ENCODE results near the gene VAMP2. TPM values are rescaled to one million over a fixed set of nuclear protein-coding genes. Genes with fewer than 3 reads are reported as not detected.

Gene VAMP2
- polyA plus RNA-seq, 1 donor from 2014 or later: 98.3 TPM

- Histone ChIP-seq H3K27ac (ENCODE audit: low read length) (no peak overlapping the region), H3F3A (ENCODE audit: insufficient read depth, low read length, poor library complexity, severe bottlenecking) (peaks cover 6% of the 10 kb centered on the region), H3K4me2 (ENCODE audit: low read length) (no peak overlapping the region), H3K4me3 (ENCODE audit: low read length) (no peak overlapping the region), H2AFZ (ENCODE audit: low read depth, low read length) (no peak overlapping the region), H3K9me2 (ENCODE audit: insufficient read depth, low read length) (no peaks in the 10 kb centered on the region), H3K79me2 (replicated peaks; ENCODE audit: insufficient read depth, low read length) (no peaks in the 10 kb centered on the region), H3K36me3 (ENCODE audit: insufficient read depth, low read length) (no peaks in the 10 kb centered on the region), H4K20me1 (ENCODE audit: insufficient read depth) (no peaks in the 10 kb centered on the region), H3K9me3 (ENCODE audit: low read length) (no peaks in the 10 kb centered on the region), H3K9ac (ENCODE audit: low read length) (no peak overlapping the region), H3K27me3 (ENCODE audit: insufficient read depth, low read depth, low read length) (no peaks in the 10 kb centered on the region)
- TF ChIP-seq CTCF (IDR thresholded peaks at IDR 0.05; ENCODE audit: poor library complexity, severe bottlenecking): no peak
- TF ChIP-seq POLR2AphosphoS5 (IDR thresholded peaks at IDR 0.05): no peak
- TF ChIP-seq MXI1 (conservative IDR thresholded peaks at IDR 0.05; ENCODE audit: poor library complexity, severe bottlenecking): no peak
- TF ChIP-seq TAF1 (IDR thresholded peaks at IDR 0.05; ENCODE audit: low read depth): no peak
- no peak for TF ChIP-seq REST (IDR thresholded peaks at IDR 0.05; ENCODE audit: borderline replicate concordance)
- TF ChIP-seq SMC3 (conservative IDR thresholded peaks at IDR 0.05; ENCODE audit: poor library complexity): no peak
- no peak for TF ChIP-seq EP300 (conservative IDR thresholded peaks at IDR 0.05; ENCODE audit: poor library complexity, severe bottlenecking)
- TF ChIP-seq RAD21 (conservative IDR thresholded peaks at IDR 0.05): no peak
- no peak for TF ChIP-seq EZH2 (IDR thresholded peaks at IDR 0.05; ENCODE audit: borderline replicate concordance, insufficient read depth, low read length, poor library complexity, severe bottlenecking)
These were observed 15.5 kb downstream of the VAMP2 start for GRCh38 chr17:8147141-8147804.

- Histone ChIP-seq H4K20me1 (ENCODE audit: insufficient read depth) (no peaks in the 10 kb centered on the region), H3K79me2 (replicated peaks; ENCODE audit: insufficient read depth, low read length) (no peaks in the 10 kb centered on the region), H3K27ac (ENCODE audit: low read length) (no peak overlapping the region), H3K9me3 (ENCODE audit: low read length) (no peaks in the 10 kb centered on the region), H3F3A (ENCODE audit: insufficient read depth, low read length, poor library complexity, severe bottlenecking) (peaks cover 2% of the 10 kb centered on the region), H3K36me3 (ENCODE audit: insufficient read depth, low read length) (no peaks in the 10 kb centered on the region), H3K9ac (ENCODE audit: low read length) (no peak overlapping the region), H3K27me3 (ENCODE audit: insufficient read depth, low read depth, low read length) (no peaks in the 10 kb centered on the region), H3K9me2 (ENCODE audit: insufficient read depth, low read length) (no peaks in the 10 kb centered on the region), H3K4me3 (ENCODE audit: low read length) (no peak overlapping the region), H2AFZ (ENCODE audit: low read depth, low read length) (no peak overlapping the region), H3K4me2 (ENCODE audit: low read length) (no peak overlapping the region)
- no peak for TF ChIP-seq EZH2 (IDR thresholded peaks at IDR 0.05; ENCODE audit: borderline replicate concordance, insufficient read depth, low read length, poor library complexity, severe bottlenecking)
- no peak for TF ChIP-seq TAF1 (IDR thresholded peaks at IDR 0.05; ENCODE audit: low read depth)
- no peak for TF ChIP-seq CTCF (IDR thresholded peaks at IDR 0.05; ENCODE audit: poor library complexity, severe bottlenecking)
These were observed 16.2 kb downstream of the VAMP2 start for GRCh38 chr17:8146381-8147140.
